M059J (cell line): Measurements from ENCODE around the gene AP1S2. TPM values are rescaled to one million over a fixed set of nuclear protein-coding genes. Genes with fewer than 3 reads are reported as not detected.
A peak's percentile ranks its signal among the peaks of the same experiment; 100 is the strongest.

Experiments used
- DNase-seq: peaks from one replicate; pipeline ENCODE4 v3.0.0-alpha.2; 2012; ENCODE audit warnings: low read depth
- total RNA-seq: library from RNA; depleted of rRNA; stranded (reverse); fragments of >200 nt; shearing (Covaris generic); gene quantifications from 2 replicates; pipeline ENCODE4 v1.2.3, GENCODE V29; 2014; rRNA removed

AP1S2 gene
- total RNA-seq, 1 experiment from 2014 or later: 95.9 TPM

- DNase-seq: no peak
Measured at GRCh38 chrX:15812192-15812938, 42.2 kb downstream of the AP1S2 start.

- no peak for DNase-seq
Measured at GRCh38 chrX:15808254-15808653, 46.4 kb downstream of the AP1S2 start.

GRCh38 chrX:15804563-15804962 is 50.0 kb downstream of the AP1S2 start:
- no peak for DNase-seq

- no peak for DNase-seq
Measured at GRCh38 chrX:15797707-15798106, 56.9 kb downstream of the AP1S2 start.

GRCh38 chrX:15790769-15791290 is 63.8 kb downstream of the AP1S2 start:
- DNase-seq: peak; percentile 16

GRCh38 chrX:15789979-15790768 is 64.4 kb downstream of the AP1S2 start, which contains the start of gene ZRSR2:
Gene ZRSR2 (plus strand): TSS chrX:15790484. CDS start chrX:15790496, 12 bp downstream.
- peak; percentile 81 for DNase-seq

- DNase-seq: no peak
Measured at GRCh38 chrX:15786915-15787314, 67.7 kb downstream of the AP1S2 start.

GRCh38 chrX:15785176-15785750 is 69.3 kb downstream of the AP1S2 start:
- DNase-seq: no peak

GRCh38 chrX:15781961-15782699 is 72.5 kb downstream of the AP1S2 start:
- DNase-seq: no peak

Other genes starting within 250 kb of the AP1S2 start
- 2.8 and 4.4 TPM in 2 replicates for gene CLTRN, start 190.0 kb downstream of the AP1S2 start, total RNA-seq
- gene CA5B, start 116.5 kb downstream of the AP1S2 start, total RNA-seq: 5.2 and 6.8 TPM in 2 replicates
- 1.9 and 4.2 TPM in 2 replicates for gene ZRSR2, start 64.3 kb downstream of the AP1S2 start, total RNA-seq